ENCODE data around the gene PARS2.
A peak's percentile ranks its signal among the peaks of the same experiment; 100 is the strongest.

The PARS2 gene

GRCh38 chr1:54764922-54765561, 719 bp upstream of the PARS2 start:
- Mint-ChIP-seq H3K4me3 (peak overlapping the region; percentile 91), H3K36me3 (no peaks in the 10 kb centered on the region), H3K4me1 (ENCODE audit: low read depth) (peaks cover 24% of the 10 kb centered on the region), H3K27me3 (no peaks in the 10 kb centered on the region), H3K27ac (peak overlapping the region; percentile 81), H3K9me3 (ENCODE audit: low read depth) (no peaks in the 10 kb centered on the region)

- Mint-ChIP-seq H3K27ac (peak overlapping the region; percentile 93), H3K36me3 (no peaks in the 10 kb centered on the region), H3K4me3 (peak overlapping the region; percentile 91), H3K4me1 (ENCODE audit: low read depth) (peaks cover 26% of the 10 kb centered on the region), H3K9me3 (ENCODE audit: low read depth) (no peaks in the 10 kb centered on the region), H3K27me3 (no peaks in the 10 kb centered on the region)
These were observed 549 bp downstream of the PARS2 start for GRCh38 chr1:54763816-54764132.

- Mint-ChIP-seq H3K4me1 (ENCODE audit: low read depth) (peaks cover 19% of the 10 kb centered on the region), H3K9me3 (ENCODE audit: low read depth) (no peaks in the 10 kb centered on the region), H3K27me3 (no peaks in the 10 kb centered on the region), H3K36me3 (peaks cover 4% of the 10 kb centered on the region), H3K4me3 (no peak overlapping the region), H3K27ac (no peak overlapping the region)
These were observed 5.5 kb downstream of the PARS2 start for GRCh38 chr1:54758678-54759348.

- H3K4me3 Mint-ChIP-seq, result no peak overlapping the region
- H3K9me3 Mint-ChIP-seq (ENCODE audit: low read depth), result no peaks in the 10 kb centered on the region
- no peak overlapping the region for H3K27ac Mint-ChIP-seq
- no peaks in the 10 kb centered on the region for H3K27me3 Mint-ChIP-seq
- peaks cover 9% of the 10 kb centered on the region for H3K4me1 Mint-ChIP-seq (ENCODE audit: low read depth)
- peaks cover 4% of the 10 kb centered on the region for H3K36me3 Mint-ChIP-seq
These were observed 6.5 kb downstream of the PARS2 start for GRCh38 chr1:54757833-54758232.

GRCh38 chr1:54754486-54755285, 9.6 kb downstream of the PARS2 start:
- no peak overlapping the region for H3K4me3 Mint-ChIP-seq
- no peaks in the 10 kb centered on the region for H3K4me1 Mint-ChIP-seq (ENCODE audit: low read depth)
- peaks cover 4% of the 10 kb centered on the region for H3K36me3 Mint-ChIP-seq
- no peaks in the 10 kb centered on the region for H3K9me3 Mint-ChIP-seq (ENCODE audit: low read depth)
- H3K27ac Mint-ChIP-seq, result no peak overlapping the region
- no peaks in the 10 kb centered on the region for H3K27me3 Mint-ChIP-seq

GRCh38 chr1:54754045-54754444, 10.3 kb downstream of the PARS2 start:
- H3K4me3 Mint-ChIP-seq, result no peak overlapping the region
- H3K27me3 Mint-ChIP-seq, result no peaks in the 10 kb centered on the region
- peaks cover 4% of the 10 kb centered on the region for H3K36me3 Mint-ChIP-seq
- H3K27ac Mint-ChIP-seq, result no peak overlapping the region
- H3K9me3 Mint-ChIP-seq (ENCODE audit: low read depth), result no peaks in the 10 kb centered on the region
- H3K4me1 Mint-ChIP-seq (ENCODE audit: low read depth), result no peaks in the 10 kb centered on the region

GRCh38 chr1:54751426-54751825, 12.9 kb downstream of the PARS2 start:
- Mint-ChIP-seq H3K36me3 (peaks cover 4% of the 10 kb centered on the region), H3K27ac (no peak overlapping the region), H3K4me1 (ENCODE audit: low read depth) (no peaks in the 10 kb centered on the region), H3K9me3 (ENCODE audit: low read depth) (no peaks in the 10 kb centered on the region), H3K27me3 (no peaks in the 10 kb centered on the region), H3K4me3 (no peak overlapping the region)

GRCh38 chr1:54750596-54750995, 13.7 kb downstream of the PARS2 start:
- Mint-ChIP-seq H3K4me1 (ENCODE audit: low read depth) (no peaks in the 10 kb centered on the region), H3K4me3 (no peak overlapping the region), H3K36me3 (no peaks in the 10 kb centered on the region), H3K9me3 (ENCODE audit: low read depth) (no peaks in the 10 kb centered on the region), H3K27me3 (no peaks in the 10 kb centered on the region), H3K27ac (no peak overlapping the region)

- Mint-ChIP-seq H3K9me3 (ENCODE audit: low read depth) (no peaks in the 10 kb centered on the region), H3K36me3 (no peaks in the 10 kb centered on the region), H3K4me3 (no peak overlapping the region), H3K27ac (no peak overlapping the region), H3K4me1 (ENCODE audit: low read depth) (no peaks in the 10 kb centered on the region), H3K27me3 (no peaks in the 10 kb centered on the region)
These were observed 16.1 kb downstream of the PARS2 start for GRCh38 chr1:54748094-54748835.

- no peaks in the 10 kb centered on the region for H3K9me3 Mint-ChIP-seq (ENCODE audit: low read depth)
- no peaks in the 10 kb centered on the region for H3K4me1 Mint-ChIP-seq (ENCODE audit: low read depth)
- no peaks in the 10 kb centered on the region for H3K27me3 Mint-ChIP-seq
- H3K27ac Mint-ChIP-seq, result no peak overlapping the region
- H3K36me3 Mint-ChIP-seq, result no peaks in the 10 kb centered on the region
- no peak overlapping the region for H3K4me3 Mint-ChIP-seq
These were observed 18.5 kb downstream of the PARS2 start for GRCh38 chr1:54745864-54746263.

GRCh38 chr1:54745274-54745673, 19.0 kb downstream of the PARS2 start:
- Mint-ChIP-seq H3K27me3 (no peaks in the 10 kb centered on the region), H3K4me3 (no peak overlapping the region), H3K27ac (no peak overlapping the region)

GRCh38 chr1:54744696-54745095, 19.6 kb downstream of the PARS2 start:
- Mint-ChIP-seq H3K4me1 (ENCODE audit: low read depth) (no peaks in the 10 kb centered on the region), H3K27ac (no peak overlapping the region), H3K36me3 (no peaks in the 10 kb centered on the region), H3K4me3 (no peak overlapping the region), H3K9me3 (ENCODE audit: low read depth) (no peaks in the 10 kb centered on the region), H3K27me3 (no peaks in the 10 kb centered on the region)

More at GRCh38 chr1:54745274-54745673, 19.0 kb downstream of the PARS2 start:
- Mint-ChIP-seq H3K4me1 (ENCODE audit: low read depth) (no peaks in the 10 kb centered on the region), H3K36me3 (no peaks in the 10 kb centered on the region), H3K9me3 (ENCODE audit: low read depth) (no peaks in the 10 kb centered on the region)

- no peak overlapping the region for H3K27ac Mint-ChIP-seq
- no peak overlapping the region for H3K4me3 Mint-ChIP-seq
- no peaks in the 10 kb centered on the region for H3K4me1 Mint-ChIP-seq (ENCODE audit: low read depth)
- H3K27me3 Mint-ChIP-seq, result no peaks in the 10 kb centered on the region
- no peaks in the 10 kb centered on the region for H3K9me3 Mint-ChIP-seq (ENCODE audit: low read depth)
- H3K36me3 Mint-ChIP-seq, result no peaks in the 10 kb centered on the region
These were observed 20.7 kb downstream of the PARS2 start for GRCh38 chr1:54743416-54744226.

GRCh38 chr1:54742282-54742681, 22.0 kb downstream of the PARS2 start:
- no peaks in the 10 kb centered on the region for H3K4me1 Mint-ChIP-seq (ENCODE audit: low read depth)
- H3K27ac Mint-ChIP-seq, result no peak overlapping the region
- H3K4me3 Mint-ChIP-seq, result no peak overlapping the region
- peaks cover 3% of the 10 kb centered on the region for H3K36me3 Mint-ChIP-seq
- no peaks in the 10 kb centered on the region for H3K27me3 Mint-ChIP-seq
- H3K9me3 Mint-ChIP-seq (ENCODE audit: low read depth), result no peaks in the 10 kb centered on the region

Data from activated naive CD8-positive, alpha-beta T cell (primary cell).